HEK293T (cell line): ENCODE results near the gene LDAF1.

Experiments
- CTBP1 ChIP-seq: fragments of 450-650 bp; IDR thresholded peaks from 2 replicates; pipeline ENCODE4 v1.6.1; 2016; ENCODE audit warnings: borderline replicate concordance
- FOXA1 ChIP-seq: fragments of 450-650 bp; IDR thresholded peaks from 2 replicates; pipeline ENCODE4 v1.6.1; 2016; ENCODE audit warnings: mild to moderate bottlenecking
- FOXK2 ChIP-seq: fragments of 450-650 bp; IDR thresholded peaks from 2 replicates; pipeline ENCODE4 v1.6.1; 2016; ENCODE audit warnings: mild to moderate bottlenecking
- FOXM1 ChIP-seq: fragments of 450-650 bp; IDR thresholded peaks from 2 replicates; pipeline ENCODE4 v1.6.1; 2017; ENCODE audit warnings: mild to moderate bottlenecking, borderline replicate concordance
- NFRKB ChIP-seq: fragments of 450-650 bp; IDR thresholded peaks from 2 replicates; pipeline ENCODE4 v1.6.1; 2016; ENCODE audit warnings: mild to moderate bottlenecking, moderate library complexity
- TARDBP ChIP-seq: fragments of 450-650 bp; IDR thresholded peaks from 2 replicates; pipeline ENCODE4 v1.6.1; 2016

- TF ChIP-seq FOXA1: no peak
- TF ChIP-seq FOXK2: no peak
- no peak for TF ChIP-seq FOXM1
- no peak for TF ChIP-seq TARDBP
- no peak for TF ChIP-seq NFRKB
- no peak for TF ChIP-seq CTBP1
These were observed 24.4 kb upstream of the LDAF1 start for GRCh38 chr16:21134053-21134452.
